GM21786 (cell line): Measurements from ENCODE around the gene IGF2BP2.

ENCODE experiments used
- ATAC-seq: cut with Tn5 transposase; IDR thresholded peaks from one replicate; pipeline ENCODE4 v1.9.1; 2021; ENCODE audit not compliant: unreplicated experiment

IGF2BP2 gene

GRCh38 chr3:185737740-185738680 is 86.8 kb downstream of the IGF2BP2 start:
- ATAC-seq: no peak

GRCh38 chr3:185737020-185737419 is 87.8 kb downstream of the IGF2BP2 start:
- no peak for ATAC-seq

- ATAC-seq: no peak
These were observed 90.1 kb downstream of the IGF2BP2 start for GRCh38 chr3:185734725-185735096.

- no peak for ATAC-seq
These were observed 90.7 kb downstream of the IGF2BP2 start for GRCh38 chr3:185733980-185734724.

- ATAC-seq: no peak
These were observed 92.1 kb downstream of the IGF2BP2 start for GRCh38 chr3:185732782-185733181.

GRCh38 chr3:185730550-185730949 is 94.3 kb downstream of the IGF2BP2 start:
- ATAC-seq: no peak

GRCh38 chr3:185729337-185730055 is 95.3 kb downstream of the IGF2BP2 start:
- no peak for ATAC-seq

GRCh38 chr3:185728630-185729336 is 96.1 kb downstream of the IGF2BP2 start:
- no peak for ATAC-seq

GRCh38 chr3:185727873-185728272 is 97.0 kb downstream of the IGF2BP2 start:
- ATAC-seq: no peak

- no peak for ATAC-seq
These were observed 98.4 kb downstream of the IGF2BP2 start for GRCh38 chr3:185726254-185726967.

- ATAC-seq: no peak
These were observed 100.1 kb downstream of the IGF2BP2 start for GRCh38 chr3:185724761-185725160.

GRCh38 chr3:185724251-185724650 is 100.6 kb downstream of the IGF2BP2 start:
- no peak for ATAC-seq

- ATAC-seq: no peak
These were observed 102.0 kb downstream of the IGF2BP2 start for GRCh38 chr3:185722881-185723280.

- ATAC-seq: no peak
These were observed 102.9 kb downstream of the IGF2BP2 start for GRCh38 chr3:185721970-185722369.

- no peak for ATAC-seq
These were observed 104.5 kb downstream of the IGF2BP2 start for GRCh38 chr3:185720326-185720725.

- no peak for ATAC-seq
These were observed 105.9 kb downstream of the IGF2BP2 start for GRCh38 chr3:185718736-185719593.

GRCh38 chr3:185717627-185718402 is 107.0 kb downstream of the IGF2BP2 start:
- no peak for ATAC-seq

- ATAC-seq: no peak
These were observed 107.7 kb downstream of the IGF2BP2 start for GRCh38 chr3:185717121-185717520.
